Left forelimb (tissue), 1 donor: Measurements from ENCODE around the gene PIAS1.
"Not testable (repeated sequence)": the region's sequence is repeated elsewhere in the genome, so short reads cannot be mapped to it uniquely, and the experiment has no call there.

ENCODE experiments used
- DNase-seq: peaks from one replicate; pipeline ENCODE4 v3.0.0-alpha.2; 2018; ENCODE audit warnings: low spot score

The PIAS1 gene

GRCh38 chr15:68034719-68035293, 19.3 kb upstream of the PIAS1 start:
- DNase-seq, result no peak

GRCh38 chr15:68038246-68038645, 15.9 kb upstream of the PIAS1 start:
- no peak for DNase-seq

GRCh38 chr15:68040144-68040543, 14.0 kb upstream of the PIAS1 start:
- DNase-seq, result no peak

GRCh38 chr15:68042156-68042854, 11.8 kb upstream of the PIAS1 start:
- DNase-seq, result no peak

GRCh38 chr15:68042855-68043222, 11.3 kb upstream of the PIAS1 start:
- no peak for DNase-seq

GRCh38 chr15:68045289-68046265, 8.5 kb upstream of the PIAS1 start:
- DNase-seq, result no peak

GRCh38 chr15:68047826-68048225, 6.3 kb upstream of the PIAS1 start:
- no peak for DNase-seq

- DNase-seq, result no peak
Observed at GRCh38 chr15:68051109-68051508, 3.0 kb upstream of the PIAS1 start.

- DNase-seq, result no peak
Observed at GRCh38 chr15:68051907-68052306, 2.2 kb upstream of the PIAS1 start.

GRCh38 chr15:68052431-68052830, 1.7 kb upstream of the PIAS1 start:
- DNase-seq, result no peak

- DNase-seq, result no peak
Observed at GRCh38 chr15:68053001-68053400, 1.1 kb upstream of the PIAS1 start.

GRCh38 chr15:68054628-68055223, 611 bp downstream of the PIAS1 start:
- DNase-seq, result peak; percentile 81

GRCh38 chr15:68055224-68055705, 1.1 kb downstream of the PIAS1 start:
- DNase-seq, result no peak

- DNase-seq, result no peak
Observed at GRCh38 chr15:68056097-68056865, 2.2 kb downstream of the PIAS1 start.

- DNase-seq, result no peak
Observed at GRCh38 chr15:68057034-68057433, 2.9 kb downstream of the PIAS1 start.

GRCh38 chr15:68057758-68058157, 3.6 kb downstream of the PIAS1 start:
- DNase-seq, result no peak

GRCh38 chr15:68058970-68059369, 4.9 kb downstream of the PIAS1 start:
- not testable (repeated sequence) for DNase-seq

- no peak for DNase-seq
Observed at GRCh38 chr15:68059630-68060029, 5.5 kb downstream of the PIAS1 start.

GRCh38 chr15:68061171-68061570, 7.1 kb downstream of the PIAS1 start:
- DNase-seq, result no peak

GRCh38 chr15:68061602-68062001, 7.5 kb downstream of the PIAS1 start:
- DNase-seq, result no peak

GRCh38 chr15:68062214-68062613, 8.1 kb downstream of the PIAS1 start:
- no peak for DNase-seq
